HG02571 (cell line): ENCODE measurements around the gene TSPAN14.

Experiments
- ATAC-seq: cut with Tn5 transposase; IDR thresholded peaks from one replicate; pipeline ENCODE4 v1.9.1; 2021; ENCODE audit warnings: mild to moderate bottlenecking, moderate library complexity; ENCODE audit not compliant: unreplicated experiment

Gene TSPAN14

DNA sequence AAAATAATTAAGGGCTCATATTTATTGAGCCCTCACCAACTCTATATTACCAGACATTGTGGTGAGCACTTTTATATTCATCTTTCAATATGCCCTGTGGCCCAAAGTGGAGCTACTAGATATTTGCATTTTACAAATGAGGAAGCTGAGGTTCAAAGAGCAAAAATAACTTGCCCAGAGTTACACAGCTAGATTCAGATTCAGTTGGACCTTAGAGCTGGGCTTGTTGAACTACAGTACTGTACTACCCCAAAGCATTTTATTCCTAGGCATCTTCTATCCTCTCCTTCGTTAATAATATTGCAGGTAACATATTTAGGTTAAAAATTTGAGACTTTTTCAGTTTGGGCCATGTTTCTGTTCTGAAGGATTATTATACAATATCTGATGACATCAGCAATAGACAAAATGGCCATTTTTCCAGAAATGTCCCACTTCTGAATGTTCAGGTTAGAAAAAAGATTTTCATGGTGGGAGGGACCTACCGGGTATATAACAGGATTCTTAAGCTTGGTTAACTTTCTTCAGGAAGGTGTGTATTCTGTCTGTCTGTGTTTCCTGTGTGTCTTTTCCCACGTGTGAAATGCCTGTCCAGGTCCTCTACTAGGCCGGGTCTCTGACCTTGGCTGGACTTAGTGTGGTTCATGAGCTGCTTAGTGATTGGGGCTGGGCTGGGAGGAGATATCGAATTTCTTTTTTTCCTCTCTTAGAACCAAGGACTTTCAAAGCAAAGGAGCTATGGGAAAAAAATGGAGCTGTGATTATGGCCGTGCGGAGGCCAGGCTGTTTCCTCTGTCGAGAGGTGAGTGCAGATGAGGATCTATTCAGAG, 32.2 kb upstream of the TSPAN14 start:
- ATAC-seq = peak; percentile 89

DNA sequence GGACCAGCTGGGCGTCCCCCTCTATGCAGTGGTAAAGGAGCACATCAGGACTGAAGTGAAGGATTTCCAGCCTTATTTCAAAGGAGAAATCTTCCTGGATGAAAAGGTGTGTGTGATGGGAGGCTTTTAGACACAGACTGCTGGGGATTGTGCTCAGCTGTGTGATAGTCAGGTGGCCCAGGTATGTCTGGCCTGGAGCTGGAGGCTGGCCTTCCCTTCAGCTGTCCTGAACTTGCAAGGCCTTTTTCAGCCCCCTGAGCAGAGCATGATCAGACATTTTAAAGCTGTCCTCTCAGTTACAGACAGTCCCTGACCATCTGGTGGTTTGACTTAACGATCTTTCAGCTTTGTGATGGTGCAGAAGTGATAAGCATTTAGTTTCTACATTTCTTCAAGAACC, 28.2 kb upstream of the TSPAN14 start:
- no peak for ATAC-seq

DNA sequence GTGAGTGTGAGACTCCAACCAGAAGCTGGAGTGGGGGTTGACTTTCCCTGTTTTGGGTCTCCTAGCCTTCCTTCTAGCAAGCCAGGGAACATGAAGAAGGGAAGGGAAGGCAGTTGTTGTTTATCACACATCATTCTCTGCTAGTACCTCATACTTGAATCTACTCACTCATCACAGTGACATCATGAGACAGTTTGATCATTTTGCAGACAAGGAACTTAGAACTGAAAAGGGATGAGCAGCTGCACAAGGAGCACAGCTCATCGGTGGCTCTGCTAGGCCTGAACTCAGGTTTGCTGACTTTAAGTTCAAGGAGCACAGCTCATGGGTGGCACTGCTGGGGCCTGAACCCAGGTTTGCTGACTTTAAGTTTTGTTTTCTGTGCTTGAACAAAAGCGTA, 26.6 kb upstream of the TSPAN14 start:
- no peak for ATAC-seq

DNA sequence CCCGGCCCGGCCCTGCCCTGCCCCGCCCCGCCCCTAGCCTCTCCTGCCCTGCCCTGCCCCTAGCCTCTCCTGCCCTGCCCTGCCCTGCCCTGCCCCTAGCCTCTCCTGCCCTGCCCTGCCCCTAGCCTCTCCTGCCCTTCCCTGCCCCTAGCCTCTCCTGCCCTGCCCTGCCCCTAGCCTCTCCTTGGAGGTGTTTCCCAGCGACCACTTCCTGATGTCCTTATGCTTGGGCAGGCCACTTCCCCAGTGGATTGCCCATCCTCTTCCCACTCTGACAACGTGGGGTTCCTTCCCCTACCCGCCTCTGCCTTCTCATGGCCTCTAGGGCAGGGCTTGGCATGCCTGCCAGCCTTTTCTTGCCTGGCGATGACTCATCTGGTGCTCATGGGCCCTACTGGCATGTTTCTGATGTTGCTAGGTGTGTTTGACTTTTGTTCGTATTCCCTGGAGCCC, 24.6 kb upstream of the TSPAN14 start:
- ATAC-seq = no peak

DNA sequence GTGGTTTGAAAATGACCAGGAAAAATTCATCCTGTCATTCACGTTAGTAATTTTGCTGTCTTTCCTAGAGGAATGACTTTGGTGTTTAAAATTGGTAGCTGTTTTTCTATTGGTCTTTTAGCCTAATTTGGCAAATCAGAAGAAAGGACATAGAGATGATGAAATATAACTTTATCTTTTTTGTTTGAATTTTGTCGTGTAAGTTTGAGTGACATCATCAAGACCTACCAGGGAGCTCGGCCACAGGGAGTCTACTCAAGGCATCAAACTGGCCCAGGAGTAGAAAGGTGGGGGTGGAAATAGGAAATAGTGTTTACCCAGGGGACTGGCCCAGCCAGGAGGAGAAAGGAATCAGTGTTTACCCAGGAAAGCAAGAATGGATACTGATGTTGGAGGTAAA, 21.0 kb upstream of the TSPAN14 start:
- no peak for ATAC-seq

DNA sequence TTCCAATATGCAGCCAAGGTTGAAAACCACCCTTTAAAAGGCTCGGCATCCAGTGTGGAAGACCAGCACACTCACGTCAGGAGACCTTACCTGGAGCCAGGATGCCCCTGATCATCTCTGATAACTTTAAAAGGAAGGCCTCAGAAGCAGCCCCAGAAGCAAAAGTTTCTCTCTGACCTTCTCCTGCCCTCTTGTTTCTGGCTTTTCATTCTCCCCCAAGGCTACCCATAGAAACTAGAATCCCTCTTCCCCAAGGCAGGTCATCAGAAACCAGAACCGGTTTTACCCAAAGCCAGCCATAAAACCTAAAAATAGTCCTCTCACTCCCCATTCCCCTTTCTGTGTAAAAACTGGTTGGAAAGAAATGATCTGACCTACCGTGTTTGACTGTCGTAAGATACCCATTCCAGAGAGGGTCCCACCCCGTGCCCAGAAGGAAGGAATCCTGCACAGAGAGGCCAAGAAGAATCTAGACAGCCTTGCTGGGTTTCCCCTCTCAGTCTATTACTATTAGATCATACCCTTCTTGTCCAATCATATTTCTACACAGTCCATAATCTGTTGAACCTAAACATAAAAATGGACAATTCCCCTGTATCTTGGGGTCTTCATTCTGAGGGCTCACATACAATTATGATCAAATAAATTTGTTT, 17.5 kb upstream of the TSPAN14 start:
- ATAC-seq = no peak

DNA sequence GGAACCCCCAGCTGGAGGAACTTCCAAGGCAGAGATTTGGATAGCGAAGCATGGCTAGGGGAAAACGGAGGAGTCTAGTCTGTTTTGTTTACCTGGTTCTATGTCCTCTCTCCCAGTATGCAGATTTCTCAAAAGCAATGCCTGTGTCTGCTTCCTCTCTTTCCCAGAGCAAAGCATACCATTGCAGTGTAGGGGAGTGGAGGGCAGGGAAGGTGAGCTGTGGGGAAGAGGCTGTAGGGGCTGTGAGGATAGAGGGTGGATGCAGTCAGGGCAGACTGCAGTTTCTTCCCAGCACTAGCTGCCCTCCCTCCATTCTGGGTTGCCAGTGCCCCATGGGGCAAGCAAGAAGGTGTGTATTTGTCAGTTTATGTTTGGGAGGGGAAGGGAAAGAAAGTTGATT, 16.9 kb upstream of the TSPAN14 start:
- no peak for ATAC-seq

DNA sequence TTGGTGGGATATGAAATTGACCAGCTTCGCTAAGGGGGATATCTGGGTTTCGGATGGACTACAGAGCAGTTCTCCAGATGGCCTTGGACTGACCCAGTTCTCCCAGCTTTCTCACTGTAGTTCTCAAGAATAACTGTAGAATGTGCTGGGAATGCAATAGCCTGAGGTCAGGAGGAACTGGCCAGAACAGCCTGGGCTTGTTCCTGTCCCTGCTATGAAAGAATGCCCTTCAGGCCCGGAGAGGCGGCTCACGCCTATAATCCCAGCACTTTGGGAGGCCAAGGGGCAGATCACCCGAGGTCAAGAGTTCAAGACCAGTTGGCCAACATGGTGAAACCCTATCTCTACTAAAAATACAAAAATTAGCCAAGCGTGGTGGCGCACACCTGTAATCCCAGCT, 12.3 kb upstream of the TSPAN14 start:
- ATAC-seq = no peak

DNA sequence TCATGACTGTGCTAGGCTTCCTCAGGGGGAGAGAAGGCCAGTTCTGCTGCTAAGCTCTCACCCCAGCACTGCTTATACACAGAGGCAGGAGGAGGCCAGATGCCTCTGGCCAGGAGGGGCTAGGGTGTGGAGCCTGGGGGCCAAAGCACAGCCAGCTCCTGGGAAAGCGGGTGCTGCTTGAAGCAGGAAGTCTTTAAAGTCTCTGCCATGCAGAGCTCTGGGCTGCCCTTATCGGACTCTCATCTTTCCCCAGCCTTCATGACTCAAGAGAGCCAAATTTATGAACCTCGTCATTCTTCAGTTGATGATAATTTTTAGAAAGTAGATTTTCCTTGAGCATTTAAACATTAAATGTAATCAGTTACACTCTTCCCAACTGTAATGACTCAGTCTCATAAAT, 11.2 kb upstream of the TSPAN14 start:
- ATAC-seq = no peak

DNA sequence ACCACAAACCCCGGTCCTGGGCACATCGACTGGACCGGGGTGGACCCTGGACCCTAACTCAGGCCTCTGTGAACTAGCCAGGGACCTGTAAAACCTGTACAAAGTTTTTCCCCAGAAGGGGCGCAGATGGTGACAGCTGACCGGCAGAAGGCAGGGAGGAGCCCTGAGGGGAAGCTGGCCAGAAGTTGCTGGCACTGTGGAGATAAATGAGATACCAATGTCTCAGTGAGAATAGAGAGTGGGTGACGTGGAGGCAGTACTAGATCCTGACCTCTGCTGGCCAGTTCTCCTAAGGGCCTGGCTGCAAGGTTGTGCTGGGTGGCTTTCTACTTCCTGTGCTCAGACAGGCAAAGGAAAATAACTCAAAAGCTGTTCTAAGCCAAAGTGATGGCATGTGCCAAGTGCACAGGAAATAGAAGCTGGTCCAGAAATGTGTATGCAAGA, 10.6 kb upstream of the TSPAN14 start:
- no peak for ATAC-seq

DNA sequence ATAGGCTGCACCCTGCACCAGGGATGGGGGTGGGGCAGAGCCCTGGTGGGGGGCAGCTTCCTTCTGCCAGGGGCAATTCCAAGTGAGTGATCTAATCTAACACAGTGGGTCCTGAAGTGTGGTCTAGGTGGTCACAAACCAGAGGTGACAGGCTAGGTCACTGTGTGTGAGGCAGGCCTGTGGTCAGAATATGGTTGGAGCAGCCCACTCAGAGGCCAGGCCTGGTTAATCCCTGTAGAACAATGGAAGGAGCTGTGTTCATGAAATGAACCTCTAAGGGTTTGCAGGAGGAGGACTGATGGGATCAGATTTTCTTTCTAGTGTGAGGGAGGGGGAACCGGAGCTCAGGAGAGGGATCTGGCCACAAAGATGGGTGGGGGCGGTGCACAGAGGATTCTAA, 10.0 kb upstream of the TSPAN14 start:
- no peak for ATAC-seq

DNA sequence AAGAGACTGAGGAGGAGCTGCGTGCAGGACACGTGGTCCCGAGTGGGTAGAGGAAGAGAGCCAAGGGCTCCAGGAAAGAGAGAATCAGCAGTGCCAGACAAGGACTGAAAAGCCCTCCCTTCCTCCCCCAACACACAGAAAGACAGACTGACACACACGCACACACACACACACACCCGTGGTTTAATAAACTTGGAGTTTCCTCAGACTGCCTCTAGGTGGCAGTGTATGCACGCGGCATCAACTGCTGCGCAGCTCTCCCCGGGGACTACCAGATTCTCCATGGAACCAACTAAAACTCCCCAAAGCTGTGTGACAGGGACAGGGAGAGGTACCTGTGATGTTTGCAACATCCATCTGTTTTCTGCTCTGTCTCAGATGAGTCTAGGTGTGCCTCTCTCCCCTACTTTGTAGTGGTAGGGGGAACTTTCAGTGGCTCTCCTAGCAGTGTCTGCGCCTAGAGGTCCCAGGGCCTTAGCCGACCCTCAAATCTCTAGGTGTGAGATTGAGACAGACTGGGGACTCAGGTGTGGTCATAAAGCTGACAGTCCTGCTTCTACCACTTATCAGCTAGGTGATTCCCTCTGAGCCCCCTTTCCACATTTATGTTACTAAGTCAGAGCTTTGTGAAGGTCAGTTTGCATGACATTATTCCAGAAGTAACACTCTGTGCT, 9.3 kb upstream of the TSPAN14 start:
- peak; percentile 68 for ATAC-seq

DNA sequence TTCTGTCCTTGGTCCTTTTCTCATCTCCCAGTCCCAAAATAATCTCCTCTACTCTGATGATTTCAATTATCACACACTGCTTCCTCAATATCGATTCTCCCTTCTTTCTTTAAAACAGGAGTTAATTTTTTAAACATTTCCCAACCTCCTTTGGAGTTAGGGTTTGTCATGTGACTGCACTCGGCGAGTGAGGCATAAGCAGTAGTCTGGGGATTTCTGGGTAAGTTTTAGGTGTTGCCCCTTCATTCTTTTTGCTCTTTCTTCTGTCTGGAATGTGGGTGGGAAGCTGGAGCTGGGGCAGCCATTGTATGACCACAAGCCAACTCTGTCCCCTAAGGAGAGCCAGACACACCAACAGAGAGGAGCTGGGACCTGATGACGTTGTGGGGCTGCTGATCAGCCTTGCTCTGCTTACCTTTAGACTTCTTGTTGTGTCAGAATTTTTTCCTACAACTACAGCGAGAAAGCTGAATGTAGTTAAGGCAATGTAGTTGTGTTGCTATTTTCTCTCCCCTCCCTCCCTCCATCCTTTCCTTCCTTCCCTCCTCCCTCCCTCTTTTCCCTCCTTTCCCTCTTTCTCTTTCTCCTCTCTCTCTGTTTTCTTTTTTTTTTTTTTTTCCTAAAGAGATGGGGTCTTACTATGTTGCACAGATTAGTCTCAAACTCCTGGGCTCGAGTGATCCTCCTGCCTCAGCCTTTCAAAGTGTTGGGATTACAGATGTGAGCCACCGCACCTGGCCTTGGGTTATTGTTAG, 6.5 kb upstream of the TSPAN14 start:
- ATAC-seq = no peak

DNA sequence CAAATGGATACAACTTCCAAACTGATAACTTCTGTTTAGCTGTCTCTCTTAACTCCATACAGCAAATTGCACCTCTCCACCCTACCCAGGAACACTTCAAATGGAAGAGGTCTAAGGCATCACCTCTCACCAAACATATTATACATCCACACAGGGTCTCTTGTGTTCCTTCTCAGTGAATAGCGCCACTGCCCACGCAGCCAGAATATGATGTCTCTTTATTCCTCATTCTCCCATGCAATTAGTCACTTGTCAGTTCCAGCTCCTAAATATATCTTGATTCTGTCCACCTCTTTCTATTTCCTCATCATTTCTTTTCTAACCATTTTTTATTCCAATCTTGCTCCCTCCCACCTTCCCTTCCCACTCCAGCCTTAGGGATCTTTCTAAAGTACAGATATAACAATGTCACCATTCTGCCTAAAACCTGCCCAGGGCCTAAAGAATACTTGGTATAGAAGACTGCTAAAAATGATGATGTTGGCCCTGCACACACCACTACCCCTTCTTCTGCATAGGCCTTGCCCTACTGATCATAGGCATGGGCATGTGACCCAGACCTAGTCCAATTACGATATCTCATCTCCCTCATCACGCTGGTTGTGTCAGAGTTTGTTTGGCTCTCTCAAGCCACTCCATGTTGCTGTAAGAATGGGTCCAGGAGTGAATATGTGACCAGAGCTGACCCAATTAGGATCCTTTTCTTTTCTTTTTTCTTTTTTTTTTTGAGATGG, 5.7 kb upstream of the TSPAN14 start:
- ATAC-seq = no peak

DNA sequence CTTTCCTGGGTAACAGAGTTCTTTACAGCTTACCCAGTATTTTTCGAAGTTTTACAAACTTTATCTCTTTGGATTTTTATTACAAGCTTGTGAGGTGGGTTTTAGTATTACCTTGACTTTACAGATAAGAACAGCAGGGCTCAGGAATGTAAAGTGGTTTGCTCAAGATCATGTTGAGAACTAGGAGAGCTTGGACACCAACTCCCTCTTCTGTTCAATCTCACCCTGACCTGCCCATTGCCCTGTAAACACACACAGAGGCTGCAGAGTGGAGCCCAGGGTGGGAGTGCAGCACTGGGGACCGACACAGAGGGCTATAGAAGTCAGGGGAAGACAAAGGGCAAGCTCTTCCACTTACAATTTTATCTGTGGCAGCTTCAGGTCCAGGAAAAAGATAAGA, 4.6 kb upstream of the TSPAN14 start:
- ATAC-seq = no peak

DNA sequence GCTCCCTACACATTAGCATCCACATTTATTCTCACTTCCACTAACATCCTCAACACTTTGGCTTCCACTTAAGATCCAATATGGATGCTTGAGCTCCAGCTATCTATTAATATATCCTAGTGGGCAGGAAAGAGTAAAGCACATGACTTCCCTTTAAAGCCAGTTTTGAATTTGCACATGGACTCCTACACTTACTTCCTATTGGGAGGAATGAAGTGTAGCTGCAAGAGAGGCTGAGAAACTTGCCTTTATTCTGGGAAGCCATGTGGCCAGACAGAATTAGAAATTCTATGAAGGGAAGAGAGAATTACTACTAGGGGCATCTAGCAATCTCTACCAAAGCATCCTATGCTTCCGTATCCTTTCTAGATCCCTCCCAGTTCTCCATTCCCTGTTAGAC, 3.0 kb upstream of the TSPAN14 start:
- ATAC-seq = no peak

DNA sequence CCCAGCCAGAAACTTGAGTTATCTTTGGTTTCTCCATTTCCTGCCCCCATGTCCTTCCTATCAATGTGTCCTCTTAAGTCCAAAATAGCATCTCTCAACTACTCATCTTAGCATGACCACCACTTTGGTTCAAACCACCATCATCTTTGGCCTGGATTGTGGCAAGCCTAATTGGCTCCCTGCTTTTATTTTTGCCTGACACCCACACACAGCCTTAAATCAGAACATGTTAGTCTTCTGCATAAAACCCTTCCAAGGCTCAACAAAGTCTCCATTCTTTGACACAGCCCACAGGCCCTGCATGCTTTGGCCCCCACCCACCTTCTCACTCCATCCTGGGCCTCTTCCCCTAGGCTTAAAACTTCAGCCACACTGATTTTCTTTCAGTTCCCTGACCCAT, 2.0 kb upstream of the TSPAN14 start:
- ATAC-seq = no peak

DNA sequence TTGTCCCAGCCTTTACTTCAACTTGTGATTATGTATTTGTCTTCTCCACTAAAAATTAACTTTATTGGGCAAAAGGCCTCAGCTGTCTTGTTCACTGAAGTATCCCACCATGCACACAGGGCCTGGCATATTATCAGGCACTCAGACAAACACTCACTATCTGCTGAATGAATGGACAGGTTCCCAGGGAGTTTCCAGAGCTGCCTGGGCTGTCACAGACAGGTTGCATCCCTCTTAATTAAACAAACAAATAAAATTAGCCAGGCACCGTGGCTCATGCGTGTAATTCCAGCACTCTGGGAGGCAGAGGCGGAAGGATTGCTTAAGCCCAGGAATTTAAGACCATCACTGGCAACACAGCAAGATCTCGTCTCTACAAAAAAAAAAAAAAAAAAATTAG, 1.5 kb upstream of the TSPAN14 start:
- ATAC-seq = no peak

DNA sequence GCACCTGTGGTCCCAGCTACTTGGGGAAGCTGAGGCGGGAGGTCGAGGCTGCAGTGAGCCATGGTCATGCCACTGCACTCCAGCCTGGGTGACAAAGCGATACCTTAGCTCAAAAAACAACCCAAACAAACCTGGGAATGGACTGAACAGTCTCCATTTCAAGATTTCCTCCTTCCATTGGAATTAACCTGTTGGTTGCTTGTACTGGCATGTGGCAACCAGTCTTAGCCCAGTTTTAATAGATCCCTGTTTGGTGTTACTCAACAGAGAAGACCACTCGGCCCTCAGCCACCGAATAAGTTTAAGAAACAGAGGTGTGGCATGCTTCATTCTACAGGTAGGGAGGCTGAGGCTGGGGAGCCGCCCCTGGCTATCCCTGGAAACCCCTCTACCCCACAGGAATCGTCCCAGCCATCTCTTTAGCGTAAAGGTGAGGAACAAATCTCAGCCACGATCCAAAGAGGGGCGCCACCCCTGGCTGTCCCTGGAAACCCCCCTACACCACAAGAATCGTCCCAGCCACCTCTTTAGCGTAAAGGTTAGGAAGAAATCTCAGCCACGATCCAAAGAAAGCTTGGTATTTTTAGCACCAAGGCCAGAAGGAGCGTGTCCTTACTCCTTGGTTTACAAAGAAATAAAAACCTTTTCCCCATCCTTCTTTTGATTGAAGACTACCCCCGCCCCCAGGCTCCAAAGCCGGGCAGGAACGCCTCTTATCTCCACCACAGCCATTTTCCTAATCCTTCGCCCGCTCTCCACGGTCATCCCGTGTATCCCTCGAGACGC, 861 bp upstream of the TSPAN14 start:
- no peak for ATAC-seq
